HCT116 (cell line): ENCODE results near the gene CENPC. TPM values are rescaled to one million over a fixed set of nuclear protein-coding genes. Genes with fewer than 3 reads are reported as not detected.

ENCODE experiments used
- ATAC-seq: fragments of 200-7000 bp; cut with Tn5 transposase; 2 replicates; pipeline ENCODE4 v1.9.1; 2020; ENCODE audit warnings: mild to moderate bottlenecking, moderate library complexity
- BruUV-seq: library from RNA; stranded (reverse); fragments of 400-500 nt; replicated peaks from 2 replicates; lab custom pipeline; 2021; lab: Mats Ljungman, UMichigan
- CTCF ChIA-PET: fragments of 300-600 bp; sonication (Branson Sonifier 250); formaldehyde crosslinking; loops from one replicate; lab custom pipeline; 2021; ENCODE audit warnings: antibody characterized with exemption; lab: Charles Lee
- POLR2A ChIA-PET: fragments of 300-600, 350-600 bp; sonication (Branson Sonifier 250); formaldehyde crosslinking; loops from one replicate; lab custom pipeline; 2021; ENCODE audit warnings: antibody characterized with exemption; lab: Charles Lee
- RAD21 ChIA-PET, 2 experiments: fragments of 300-600 bp; sonication (Branson Sonifier 250); formaldehyde crosslinking; loops; one replicate each; lab custom pipeline; 2023; ENCODE audit warnings: low total read pairs in 2 of 2; ENCODE audit not compliant: uncharacterized antibody in 2 of 2, unreplicated experiment in 2 of 2, low non-redundant PET in 1 of 2; lab: Charles Lee
- DNase-seq: peaks from one replicate; pipeline ENCODE4 v3.0.0-alpha.2; 2010; ENCODE audit warnings: low read depth, low spot score
- H2AFZ ChIP-seq: fragments of 200-600 bp; shearing (Covaris generic), sonication (generic); 2 replicates; pipeline ENCODE4 v1.6.1; 2017; ENCODE audit warnings: low read depth, mixed run types, mixed read lengths, antibody characterized with exemption, low read length; ENCODE audit not compliant: poor library complexity, severe bottlenecking
- H3K27ac ChIP-seq: 2 replicates; pipeline ENCODE4 v1.5.1; 2012; ENCODE audit warnings: low read depth, low read length
- H3K27me3 ChIP-seq: fragments of 200-600 bp; sonication (generic); 2 replicates; pipeline ENCODE4 v1.6.1; 2016; ENCODE audit warnings: mixed run types, low read length, mixed read lengths; ENCODE audit not compliant: insufficient read depth
- H3K36me3 ChIP-seq, 2 experiments: fragments of 200-500 bp in 1 of 2; fragments of 200-600 bp in 1 of 2; sonication (Bioruptor generic) in 1 of 2; sonication (generic) in 1 of 2; 2 replicates each; pipeline versions ENCODE4 v1.5.1 to v1.6.1; 2014 to 2016; ENCODE audit warnings: low read length in 2 of 2, inconsistent platforms in 1 of 2, mixed read lengths in 1 of 2, mixed run types in 1 of 2; ENCODE audit not compliant: insufficient read depth in 2 of 2, control insufficient read depth in 1 of 2
- H3K4me1 ChIP-seq, 2 experiments: fragments of 200-600 bp in 1 of 2; sonication (generic) in 1 of 2; 2 replicates each; pipeline versions ENCODE4 v1.5.1 to v1.6.1; 2012 to 2017; ENCODE audit warnings: low read length in 2 of 2, inconsistent platforms in 1 of 2, mild to moderate bottlenecking in 1 of 2, mixed read lengths in 1 of 2, mixed run types in 1 of 2, moderate library complexity in 1 of 2; ENCODE audit not compliant: insufficient read depth in 2 of 2, control insufficient read depth in 1 of 2
- H3K4me2 ChIP-seq: fragments of 200-600 bp; sonication (generic); 2 replicates; pipeline ENCODE4 v1.6.1; 2017; ENCODE audit warnings: mixed run types, low read length, mixed read lengths
- H3K4me3 ChIP-seq, 2 experiments: fragments of 200-600 bp in 1 of 2; sonication (generic) in 1 of 2; replicated peaks in 1 of 2; 2 replicates each; pipeline ENCODE4 v1.5.1; 2011 to 2016; ENCODE audit warnings: low read length in 2 of 2, control low read depth in 1 of 2, low read depth in 1 of 2, mild to moderate bottlenecking in 1 of 2, mixed read lengths in 1 of 2, mixed run types in 1 of 2
- H3K79me2 ChIP-seq: fragments of 200-600 bp; sonication (generic); 2 replicates; pipeline ENCODE4 v1.6.1; 2017; ENCODE audit warnings: mild to moderate bottlenecking, mixed run types, low read length, moderate library complexity, mixed read lengths; ENCODE audit not compliant: insufficient read depth
- H3K9ac ChIP-seq: fragments of 200-600 bp; sonication (generic); 2 replicates; pipeline ENCODE4 v1.6.1; 2016; ENCODE audit warnings: low read length, mixed read lengths
- H3K9me2 ChIP-seq: fragments of 200-600 bp; sonication (generic), shearing (Covaris generic); 2 replicates; pipeline ENCODE4 v1.6.1; 2017; ENCODE audit warnings: mixed run types, mild to moderate bottlenecking, moderate library complexity; ENCODE audit not compliant: insufficient read depth
- H3K9me3 ChIP-seq, 2 experiments: fragments of 200-500 bp in 1 of 2; fragments of 200-600 bp in 1 of 2; sonication (Bioruptor generic) in 1 of 2; sonication (generic) in 1 of 2; 2 replicates each; pipeline ENCODE4 v1.6.1; 2014 to 2017; ENCODE audit warnings: low read length in 2 of 2, mixed read lengths in 2 of 2, inconsistent platforms in 1 of 2, low read depth in 1 of 2, mild to moderate bottlenecking in 1 of 2, mixed run types in 1 of 2, moderate library complexity in 1 of 2; ENCODE audit not compliant: control insufficient read depth in 1 of 2, insufficient read depth in 1 of 2
- H4K20me1 ChIP-seq: fragments of 200-600 bp; sonication (generic), shearing (Covaris generic); 2 replicates; pipeline ENCODE4 v1.6.1; 2017; ENCODE audit warnings: mixed run types, mild to moderate bottlenecking, moderate library complexity; ENCODE audit not compliant: insufficient read depth
- CBX3 ChIP-seq: IDR thresholded peaks from 2 replicates; pipeline ENCODE4 v1.6.1; 2012; ENCODE audit warnings: low read depth
- CTCF ChIP-seq, 3 experiments: fragments of 200-600 bp in 1 of 3; sonication (generic) in 1 of 3; IDR thresholded peaks in 2 of 3; conservative IDR thresholded peaks in 1 of 3; 2 replicates each; pipeline ENCODE4 v1.5.1; 2012 to 2017; ENCODE audit warnings: low read depth in 2 of 3, low read length in 2 of 3, antibody characterized with exemption in 1 of 3, borderline replicate concordance in 1 of 3, control low read depth in 1 of 3, mild to moderate bottlenecking in 1 of 3, mixed read lengths in 1 of 3, mixed run types in 1 of 3, moderate library complexity in 1 of 3; ENCODE audit not compliant: insufficient read depth in 1 of 3
- EGR1 ChIP-seq: IDR thresholded peaks from 2 replicates; pipeline ENCODE4 v1.6.1; 2012; ENCODE audit warnings: low read depth
- ELF1 ChIP-seq: IDR thresholded peaks from 2 replicates; pipeline ENCODE4 v1.6.1; 2012; ENCODE audit warnings: low read depth, borderline replicate concordance
- EZH2 ChIP-seq: fragments of 200-600 bp; sonication (generic); IDR thresholded peaks from 2 replicates; pipeline ENCODE4 v1.6.1; 2017; ENCODE audit warnings: antibody characterized with exemption, mixed run types
- FOSL1 ChIP-seq: IDR thresholded peaks from 2 replicates; pipeline ENCODE4 v1.6.1; 2012; ENCODE audit warnings: low read depth
- JUND ChIP-seq: IDR thresholded peaks from 2 replicates; pipeline ENCODE4 v1.6.1; 2012
- MAX ChIP-seq: IDR thresholded peaks from 2 replicates; pipeline ENCODE4 v1.6.1; 2012
- POLR2A ChIP-seq: IDR thresholded peaks from 2 replicates; pipeline ENCODE4 v1.7.0; 2011; ENCODE audit warnings: borderline replicate concordance; ENCODE audit not compliant: insufficient read depth, insufficient read length; ENCODE audit errors: extremely low read depth
- REST ChIP-seq: IDR thresholded peaks from 2 replicates; pipeline ENCODE4 v1.6.1; 2012; ENCODE audit warnings: low read depth
- SIN3A ChIP-seq: IDR thresholded peaks from 2 replicates; pipeline ENCODE4 v1.6.1; 2012; ENCODE audit warnings: low read depth
- SP1 ChIP-seq: IDR thresholded peaks from 2 replicates; pipeline ENCODE4 v1.6.1; 2012; ENCODE audit warnings: low read depth
- SRF ChIP-seq: IDR thresholded peaks from 2 replicates; pipeline ENCODE4 v1.6.1; 2012; ENCODE audit warnings: low read depth
- TCF7L2 ChIP-seq: IDR thresholded peaks from 2 replicates; pipeline ENCODE4 v1.7.0; 2011; ENCODE audit warnings: borderline replicate concordance, inconsistent platforms; ENCODE audit not compliant: insufficient read depth, insufficient read length; ENCODE audit errors: extremely low read depth
- YY1 ChIP-seq: IDR thresholded peaks from 2 replicates; pipeline ENCODE4 v1.6.1; 2011; ENCODE audit warnings: low read length, low read depth, moderate library complexity, mild to moderate bottlenecking; ENCODE audit not compliant: insufficient replicate concordance; ENCODE audit errors: extremely low read depth
- ZBTB33 ChIP-seq: IDR thresholded peaks from 2 replicates; pipeline ENCODE4 v1.6.1; 2011; ENCODE audit warnings: mild to moderate bottlenecking, low read length, moderate library complexity; ENCODE audit not compliant: insufficient replicate concordance; ENCODE audit errors: extremely low read depth
- ZFX ChIP-seq: fragments of 450-650 bp; IDR thresholded peaks from 2 replicates; pipeline ENCODE4 v1.6.1; 2017
- ZNF274 ChIP-seq: fragments of 200-500 bp; sonication (Bioruptor generic); IDR thresholded peaks from 2 replicates; pipeline ENCODE4 v1.6.1; 2014; ENCODE audit warnings: mild to moderate bottlenecking, low read depth, low read length, inconsistent platforms
- intact Hi-C: fragments of 100-400 bp; cut with micrococcal nuclease; formaldehyde crosslinking; loops from 2 replicates; pipeline ENCODE4 v1.10.0; 2022
- total RNA-seq: library from RNA; stranded (reverse); gene quantifications from one replicate; pipeline ENCODE4 v1.2.1, GENCODE V29; 2021; ENCODE audit not compliant: unreplicated experiment

CENPC gene
- total RNA-seq, 1 experiment from 2014 or later, result 15.4 TPM

GRCh38 chr4:67539830-67540229 is 5.5 kb downstream of the CENPC start:
- Histone ChIP-seq H2AFZ (no peak overlapping the region), H3K9ac (no peak overlapping the region), H3K9me2 (no peaks in the 10 kb centered on the region), H3K79me2 (peaks cover 48% of the 10 kb centered on the region), H3K4me3 (no peak overlapping the region), H3K4me2 (no peak overlapping the region), H3K36me3 (peaks cover 15 to 18% of the 10 kb centered on the region in 2 experiments), H4K20me1 (0 out of 2 replicates have a peak, but pooled peaks cover 4% of the 10 kb centered on the region), H3K9me3 (no peaks in the 10 kb centered on the region), H3K27ac (no peak overlapping the region), H3K4me1 (peaks cover 2 to 7% of the 10 kb centered on the region in 2 experiments; a peak in 1 of 4 replicates), H3K27me3 (no peaks in the 10 kb centered on the region)
- ChIA-PET POLR2A (no interaction called here), CTCF (no interaction called here), RAD21 (no interaction called here)
- DNase-seq, result no peak
- no TSS peak for BruUV-seq
- intact Hi-C loops, result no loop called here
- ATAC-seq, result no peak
- no peak for TF ChIP-seq SRF
- no peak for TF ChIP-seq EGR1
- no peak for TF ChIP-seq ZFX
- TF ChIP-seq FOSL1, result no peak
- TF ChIP-seq SIN3A, result no peak
- no peak for TF ChIP-seq TCF7L2
- TF ChIP-seq MAX, result no peak
- TF ChIP-seq EZH2, result no peak
- TF ChIP-seq YY1, result no peak
- no peak for TF ChIP-seq ELF1
- no peak for TF ChIP-seq CBX3
- TF ChIP-seq REST, result no peak
- no peak for TF ChIP-seq ZNF274
- no peak for TF ChIP-seq CTCF (IDR thresholded peaks at IDR 0.05 in 2 of 3, conservative IDR thresholded peaks at IDR 0.05 in 1 of 3; ENCODE audit: borderline replicate concordance in 1 of 3, insufficient read depth in 1 of 3, low read depth in 2 of 3, low read length in 2 of 3)
- no peak for TF ChIP-seq JUND
- TF ChIP-seq SP1, result no peak
- TF ChIP-seq ZBTB33, result no peak
- no peak for TF ChIP-seq POLR2A
